Neural progenitor cell (in vitro differentiated cells): Measurements from ENCODE around the gene PRRG1. TPM values are rescaled to one million over a fixed set of nuclear protein-coding genes. Genes with fewer than 3 reads are reported as not detected.
"Not testable (repeated sequence)": the region's sequence is repeated elsewhere in the genome, so short reads cannot be mapped to it uniquely, and the experiment has no call there.

Experiments used
- DNase-seq: peaks from one replicate; pipeline ENCODE4 v3.0.0-alpha.2; 2016; ENCODE audit warnings: low spot score
- H2AFZ ChIP-seq: fragments of 200-600 bp; sonication (generic); replicated peaks from 2 replicates; pipeline ENCODE4 v1.6.1; 2016; ENCODE audit warnings: antibody characterized with exemption
- H3F3A ChIP-seq: fragments of 200-600 bp; sonication (generic); 2 replicates; pipeline ENCODE4 v1.6.1; 2016; ENCODE audit warnings: antibody characterized with exemption, low read depth
- H3K27ac ChIP-seq: fragments of 200-600 bp; sonication (generic); 2 replicates; pipeline ENCODE4 v1.5.1; 2016; ENCODE audit warnings: mild to moderate bottlenecking
- H3K27me3 ChIP-seq: fragments of 200-600 bp; sonication (generic); 2 replicates; pipeline ENCODE4 v1.6.1; 2016; ENCODE audit warnings: mild to moderate bottlenecking, moderate library complexity
- H3K36me3 ChIP-seq: fragments of 200-600 bp; sonication (generic); 2 replicates; pipeline ENCODE4 v1.5.1; 2016
- H3K4me1 ChIP-seq: fragments of 200-600 bp; sonication (generic); 2 replicates; pipeline ENCODE4 v1.6.1; 2016; ENCODE audit warnings: mixed run types
- H3K4me2 ChIP-seq: fragments of 200-600 bp; sonication (generic); 2 replicates; pipeline ENCODE4 v1.6.1; 2016
- H3K4me3 ChIP-seq: fragments of 200-600 bp; sonication (generic); 2 replicates; pipeline ENCODE4 v1.5.1; 2016
- H3K79me2 ChIP-seq: fragments of 200-600 bp; sonication (generic); 2 replicates; pipeline ENCODE4 v1.6.1; 2016; ENCODE audit warnings: low read depth
- H3K9ac ChIP-seq: fragments of 200-600 bp; sonication (generic); 2 replicates; pipeline ENCODE4 v1.6.1; 2016
- H3K9me3 ChIP-seq: fragments of 200-600 bp; sonication (generic); 2 replicates; pipeline ENCODE4 v1.5.1; 2016; ENCODE audit warnings: low read depth
- H4K20me1 ChIP-seq: fragments of 200-600 bp; sonication (generic); 2 replicates; pipeline ENCODE4 v1.6.1; 2016; ENCODE audit warnings: low read depth
- H3K27ac Mint-ChIP-seq: 3 replicates; pipeline ENCODE4 v1.8.0; 2021; ENCODE audit warnings: mixed read lengths
- H3K27me3 Mint-ChIP-seq: 2 replicates; pipeline ENCODE4 v1.8.0; 2022; ENCODE audit warnings: low read depth, mild to moderate bottlenecking, inconsistent platforms, moderate library complexity, mixed read lengths; ENCODE audit not compliant: insufficient read depth
- H3K36me3 Mint-ChIP-seq: 3 replicates; pipeline ENCODE4 v1.8.0; 2021; ENCODE audit warnings: mixed read lengths
- H3K4me1 Mint-ChIP-seq: 3 replicates; pipeline ENCODE4 v1.8.0; 2021; ENCODE audit warnings: mixed read lengths
- H3K4me3 Mint-ChIP-seq: 3 replicates; pipeline ENCODE4 v1.8.0; 2021; ENCODE audit warnings: mild to moderate bottlenecking, moderate library complexity, mixed read lengths
- H3K9me3 Mint-ChIP-seq: 3 replicates; pipeline ENCODE4 v1.8.0; 2020; ENCODE audit warnings: mixed read lengths
- EZH2 ChIP-seq: fragments of 200-600 bp; sonication (generic); IDR thresholded peaks from 2 replicates; pipeline ENCODE4 v1.6.1; 2017; ENCODE audit warnings: antibody characterized with exemption, mild to moderate bottlenecking, moderate library complexity
- EZH2phosphoT487 ChIP-seq: fragments of 200-600 bp; sonication (generic); IDR thresholded peaks from 2 replicates; pipeline ENCODE4 v1.6.1; 2017; ENCODE audit warnings: antibody characterized with exemption
- total RNA-seq: library from RNA; depleted of rRNA; stranded (reverse); fragments of >200 nt; gene quantifications from 2 replicates; pipeline ENCODE4 v1.2.3, GENCODE V29; 2015; ENCODE audit warnings: low replicate concordance
- TF ChIP-seq, protein P1 (sequence below): fragments of 200-600 bp; sonication (generic); IDR thresholded peaks from 2 replicates; pipeline ENCODE4 v1.5.1; 2017; ENCODE audit warnings: antibody characterized with exemption, mild to moderate bottlenecking

The PRRG1 gene
- total RNA-seq, 1 donor from 2014 or later, result 8.7 TPM

DNA sequence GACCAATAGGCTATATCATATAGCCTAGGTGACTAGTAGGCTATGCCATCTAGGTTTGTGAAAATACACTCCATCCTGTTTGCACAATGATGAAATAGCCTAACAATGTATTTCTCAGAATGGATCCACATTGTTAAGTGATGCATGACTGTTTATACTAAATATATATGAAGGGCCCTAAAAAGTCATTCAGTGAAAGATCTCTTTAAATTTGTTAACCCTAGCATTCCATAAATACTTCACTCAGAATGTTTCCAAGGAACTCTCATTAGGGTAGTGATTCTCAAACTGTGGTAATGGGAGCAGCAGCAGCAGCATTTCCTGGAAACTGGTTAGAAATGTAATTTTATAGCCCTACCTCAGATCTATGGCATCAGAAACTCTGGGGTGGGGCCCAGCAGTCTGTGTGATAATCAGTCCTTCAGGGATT is 74.9 kb downstream of the PRRG1 start:
- Mint-ChIP-seq H3K9me3 (peaks cover 5% of the 10 kb centered on the region), H3K27ac (no peak overlapping the region), H3K4me1 (no peaks in the 10 kb centered on the region), H3K4me3 (no peak overlapping the region), H3K36me3 (no peaks in the 10 kb centered on the region), H3K27me3 (no peaks in the 10 kb centered on the region)
- H2AFZ ChIP-seq, result no peak overlapping the region
- no peak for DNase-seq
- H3K27me3 ChIP-seq, result no peaks in the 10 kb centered on the region
- no peaks in the 10 kb centered on the region for H3K36me3 ChIP-seq
- TF ChIP-seq, protein P1, sequence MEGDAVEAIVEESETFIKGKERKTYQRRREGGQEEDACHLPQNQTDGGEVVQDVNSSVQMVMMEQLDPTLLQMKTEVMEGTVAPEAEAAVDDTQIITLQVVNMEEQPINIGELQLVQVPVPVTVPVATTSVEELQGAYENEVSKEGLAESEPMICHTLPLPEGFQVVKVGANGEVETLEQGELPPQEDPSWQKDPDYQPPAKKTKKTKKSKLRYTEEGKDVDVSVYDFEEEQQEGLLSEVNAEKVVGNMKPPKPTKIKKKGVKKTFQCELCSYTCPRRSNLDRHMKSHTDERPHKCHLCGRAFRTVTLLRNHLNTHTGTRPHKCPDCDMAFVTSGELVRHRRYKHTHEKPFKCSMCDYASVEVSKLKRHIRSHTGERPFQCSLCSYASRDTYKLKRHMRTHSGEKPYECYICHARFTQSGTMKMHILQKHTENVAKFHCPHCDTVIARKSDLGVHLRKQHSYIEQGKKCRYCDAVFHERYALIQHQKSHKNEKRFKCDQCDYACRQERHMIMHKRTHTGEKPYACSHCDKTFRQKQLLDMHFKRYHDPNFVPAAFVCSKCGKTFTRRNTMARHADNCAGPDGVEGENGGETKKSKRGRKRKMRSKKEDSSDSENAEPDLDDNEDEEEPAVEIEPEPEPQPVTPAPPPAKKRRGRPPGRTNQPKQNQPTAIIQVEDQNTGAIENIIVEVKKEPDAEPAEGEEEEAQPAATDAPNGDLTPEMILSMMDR, result no peak
- TF ChIP-seq EZH2 (no peak), EZH2phosphoT487 (no peak)
- H4K20me1 ChIP-seq, result no peaks in the 10 kb centered on the region
- H3K4me2 ChIP-seq, result no peak overlapping the region
- H3K79me2 ChIP-seq, result no peaks in the 10 kb centered on the region
- H3K27ac ChIP-seq, result no peak overlapping the region
- no peak overlapping the region for H3K4me3 ChIP-seq
- H3K9ac ChIP-seq, result no peak overlapping the region
- no peaks in the 10 kb centered on the region for H3F3A ChIP-seq
- no peaks in the 10 kb centered on the region for H3K9me3 ChIP-seq
- no peaks in the 10 kb centered on the region for H3K4me1 ChIP-seq

DNA sequence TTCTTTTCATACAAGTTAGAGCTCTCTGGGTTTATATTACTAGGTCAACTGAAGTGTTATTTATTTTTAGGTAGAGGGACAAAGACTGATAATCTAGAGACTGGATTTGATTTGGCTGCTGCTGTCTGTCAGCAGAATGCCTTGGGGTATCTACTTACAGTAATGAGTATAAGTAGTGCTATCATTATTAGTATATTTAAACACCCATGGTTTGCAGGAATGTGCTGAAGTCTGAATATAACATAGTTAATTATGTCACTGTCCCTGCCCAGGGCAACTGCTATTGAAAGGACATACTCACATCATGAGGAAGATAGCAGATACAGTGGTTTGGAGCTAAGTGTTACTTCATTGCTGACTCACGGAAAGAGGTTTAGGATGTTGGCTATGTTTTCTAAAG is 76.2 kb downstream of the PRRG1 start:
- H3K79me2 ChIP-seq, result no peaks in the 10 kb centered on the region
- no peaks in the 10 kb centered on the region for H3K9me3 ChIP-seq
- H3K4me3 ChIP-seq, result no peak overlapping the region
- H3F3A ChIP-seq, result no peaks in the 10 kb centered on the region
- peaks cover 4% of the 10 kb centered on the region for H3K27me3 Mint-ChIP-seq
- no peaks in the 10 kb centered on the region for H3K4me1 Mint-ChIP-seq
- no peaks in the 10 kb centered on the region for H3K36me3 ChIP-seq
- no peak overlapping the region for H3K4me3 Mint-ChIP-seq
- H3K4me2 ChIP-seq, result no peak overlapping the region
- no peak overlapping the region for H3K27ac Mint-ChIP-seq
- no peak for TF ChIP-seq EZH2phosphoT487
- TF ChIP-seq, protein P1, result no peak
- TF ChIP-seq EZH2, result no peak
- H3K27me3 ChIP-seq, result no peaks in the 10 kb centered on the region
- H3K4me1 ChIP-seq, result no peaks in the 10 kb centered on the region
- peaks cover 6% of the 10 kb centered on the region for H3K9me3 Mint-ChIP-seq
- no peak for DNase-seq
- H3K36me3 Mint-ChIP-seq, result no peaks in the 10 kb centered on the region
- H3K27ac ChIP-seq, result no peak overlapping the region
- H3K9ac ChIP-seq, result no peak overlapping the region
- H4K20me1 ChIP-seq, result no peaks in the 10 kb centered on the region
- no peak overlapping the region for H2AFZ ChIP-seq

DNA sequence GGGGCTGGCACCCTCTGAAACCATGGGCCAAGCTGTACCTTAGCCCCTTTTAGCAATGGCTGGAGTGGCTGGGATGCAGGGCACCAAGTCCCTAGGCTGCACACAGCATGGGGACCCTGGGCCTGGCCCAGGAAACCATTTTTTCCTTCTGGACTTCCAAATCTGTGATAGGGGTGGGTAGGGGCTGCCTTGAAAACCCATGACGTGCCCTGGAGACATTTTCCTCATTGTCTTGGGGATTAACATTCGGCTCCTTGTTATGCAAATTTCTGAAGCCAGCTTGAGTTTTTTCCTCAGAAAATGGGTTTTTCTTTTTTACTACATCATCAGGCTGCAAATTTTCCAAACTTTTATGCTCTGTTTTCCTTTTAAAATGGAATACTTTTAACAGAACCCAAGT is 79.8 kb downstream of the PRRG1 start:
- H3K36me3 Mint-ChIP-seq, H3K4me3 ChIP-seq, H3K36me3 ChIP-seq, H3K4me1 Mint-ChIP-seq, H3K27ac ChIP-seq, H3K27me3 ChIP-seq, DNase-seq, H3K9ac ChIP-seq, H3K9me3 ChIP-seq, H3K4me3 Mint-ChIP-seq, H3K4me2 ChIP-seq, H3F3A ChIP-seq, H4K20me1 ChIP-seq, H3K79me2 ChIP-seq, H3K27ac Mint-ChIP-seq, H2AFZ ChIP-seq, H3K9me3 Mint-ChIP-seq, H3K27me3 Mint-ChIP-seq, H3K4me1 ChIP-seq: not testable (repeated sequence)

DNA sequence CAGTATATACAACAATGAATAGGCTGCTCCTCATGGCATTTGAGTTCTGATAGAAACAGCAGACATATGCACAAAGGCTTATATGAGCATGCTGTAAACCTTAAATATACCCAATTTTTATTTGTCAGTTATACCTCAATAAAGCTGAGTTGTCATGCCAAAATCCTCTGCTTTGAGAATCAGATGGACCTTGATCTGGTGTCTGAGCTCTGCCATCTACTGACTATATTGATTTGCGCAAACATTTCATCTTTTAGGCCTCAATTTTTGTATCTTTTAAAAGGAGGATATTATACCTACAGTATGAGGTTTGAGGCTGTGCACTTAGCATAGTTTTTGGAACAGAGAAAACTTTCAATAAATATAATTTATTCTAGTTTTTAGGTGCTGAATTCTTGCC is 85.2 kb downstream of the PRRG1 start:
- DNase-seq, result no peak
- Mint-ChIP-seq H3K27me3 (peaks cover 3% of the 10 kb centered on the region), H3K4me3 (no peak overlapping the region), H3K4me1 (no peaks in the 10 kb centered on the region), H3K9me3 (no peaks in the 10 kb centered on the region), H3K36me3 (no peaks in the 10 kb centered on the region), H3K27ac (no peak overlapping the region)
- Histone ChIP-seq H2AFZ (no peak overlapping the region), H3K4me3 (no peak overlapping the region), H3K4me2 (no peak overlapping the region), H4K20me1 (no peaks in the 10 kb centered on the region), H3K27me3 (no peaks in the 10 kb centered on the region), H3F3A (no peaks in the 10 kb centered on the region), H3K9ac (no peak overlapping the region), H3K4me1 (no peaks in the 10 kb centered on the region), H3K9me3 (no peaks in the 10 kb centered on the region), H3K36me3 (no peaks in the 10 kb centered on the region), H3K27ac (no peak overlapping the region), H3K79me2 (no peaks in the 10 kb centered on the region)
- TF ChIP-seq, protein P1, result no peak
